HFF-Myc (cell line): ENCODE measurements around the gene CRB2.

ENCODE experiments used
- DNase-seq: peaks from one replicate; pipeline ENCODE4 v3.0.0-alpha.2; 2011; ENCODE audit warnings: low read depth; ENCODE audit errors: extremely low read depth
- H3K4me3 ChIP-seq: replicated peaks from 2 replicates; pipeline ENCODE4 v1.5.1; 2011; ENCODE audit warnings: low read depth, mild to moderate bottlenecking, control low read depth, low read length
- TF ChIP-seq, protein P1 (sequence below): IDR thresholded peaks from 2 replicates; pipeline ENCODE4 v1.5.1; 2012; ENCODE audit warnings: mild to moderate bottlenecking, low read depth, low read length, control low read depth; ENCODE audit errors: missing control alignments

Gene CRB2

DNA sequence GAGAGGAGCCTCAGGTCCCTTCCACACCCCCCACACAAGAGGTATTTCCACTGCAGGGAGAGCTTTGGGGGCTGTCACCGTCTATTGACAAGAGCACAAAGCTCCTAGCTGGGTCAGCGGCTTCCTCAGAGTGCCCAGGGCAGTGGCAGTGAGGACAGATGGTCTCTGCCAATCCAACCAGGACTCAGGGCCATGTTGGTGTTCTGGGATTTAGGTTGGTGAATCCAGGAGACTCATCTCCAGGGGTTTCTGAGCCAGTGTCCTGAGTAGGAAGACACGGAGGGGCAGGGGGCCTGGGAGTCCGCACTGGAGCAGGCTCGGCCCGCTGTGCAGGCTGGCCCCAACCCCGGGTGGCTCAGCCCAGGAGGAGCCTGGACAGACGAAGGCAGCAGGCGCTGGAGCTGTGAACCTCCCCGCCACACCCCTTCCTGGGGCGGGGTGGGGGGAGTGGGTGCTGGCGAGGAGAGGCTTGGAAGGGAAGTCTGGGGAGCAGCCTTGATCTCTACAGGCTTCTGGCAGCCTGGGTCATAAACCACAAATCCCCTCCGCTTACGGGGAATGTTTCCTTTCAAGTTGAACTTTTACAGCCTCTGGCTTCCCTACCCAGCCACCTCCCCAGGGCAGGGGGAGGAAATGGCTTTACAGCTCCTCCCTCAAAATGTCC, 19.6 kb downstream of the CRB2 start:
- no peak overlapping the region for H3K4me3 ChIP-seq
- TF ChIP-seq, protein P1, sequence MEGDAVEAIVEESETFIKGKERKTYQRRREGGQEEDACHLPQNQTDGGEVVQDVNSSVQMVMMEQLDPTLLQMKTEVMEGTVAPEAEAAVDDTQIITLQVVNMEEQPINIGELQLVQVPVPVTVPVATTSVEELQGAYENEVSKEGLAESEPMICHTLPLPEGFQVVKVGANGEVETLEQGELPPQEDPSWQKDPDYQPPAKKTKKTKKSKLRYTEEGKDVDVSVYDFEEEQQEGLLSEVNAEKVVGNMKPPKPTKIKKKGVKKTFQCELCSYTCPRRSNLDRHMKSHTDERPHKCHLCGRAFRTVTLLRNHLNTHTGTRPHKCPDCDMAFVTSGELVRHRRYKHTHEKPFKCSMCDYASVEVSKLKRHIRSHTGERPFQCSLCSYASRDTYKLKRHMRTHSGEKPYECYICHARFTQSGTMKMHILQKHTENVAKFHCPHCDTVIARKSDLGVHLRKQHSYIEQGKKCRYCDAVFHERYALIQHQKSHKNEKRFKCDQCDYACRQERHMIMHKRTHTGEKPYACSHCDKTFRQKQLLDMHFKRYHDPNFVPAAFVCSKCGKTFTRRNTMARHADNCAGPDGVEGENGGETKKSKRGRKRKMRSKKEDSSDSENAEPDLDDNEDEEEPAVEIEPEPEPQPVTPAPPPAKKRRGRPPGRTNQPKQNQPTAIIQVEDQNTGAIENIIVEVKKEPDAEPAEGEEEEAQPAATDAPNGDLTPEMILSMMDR: no peak
- DNase-seq: no peak

DNA sequence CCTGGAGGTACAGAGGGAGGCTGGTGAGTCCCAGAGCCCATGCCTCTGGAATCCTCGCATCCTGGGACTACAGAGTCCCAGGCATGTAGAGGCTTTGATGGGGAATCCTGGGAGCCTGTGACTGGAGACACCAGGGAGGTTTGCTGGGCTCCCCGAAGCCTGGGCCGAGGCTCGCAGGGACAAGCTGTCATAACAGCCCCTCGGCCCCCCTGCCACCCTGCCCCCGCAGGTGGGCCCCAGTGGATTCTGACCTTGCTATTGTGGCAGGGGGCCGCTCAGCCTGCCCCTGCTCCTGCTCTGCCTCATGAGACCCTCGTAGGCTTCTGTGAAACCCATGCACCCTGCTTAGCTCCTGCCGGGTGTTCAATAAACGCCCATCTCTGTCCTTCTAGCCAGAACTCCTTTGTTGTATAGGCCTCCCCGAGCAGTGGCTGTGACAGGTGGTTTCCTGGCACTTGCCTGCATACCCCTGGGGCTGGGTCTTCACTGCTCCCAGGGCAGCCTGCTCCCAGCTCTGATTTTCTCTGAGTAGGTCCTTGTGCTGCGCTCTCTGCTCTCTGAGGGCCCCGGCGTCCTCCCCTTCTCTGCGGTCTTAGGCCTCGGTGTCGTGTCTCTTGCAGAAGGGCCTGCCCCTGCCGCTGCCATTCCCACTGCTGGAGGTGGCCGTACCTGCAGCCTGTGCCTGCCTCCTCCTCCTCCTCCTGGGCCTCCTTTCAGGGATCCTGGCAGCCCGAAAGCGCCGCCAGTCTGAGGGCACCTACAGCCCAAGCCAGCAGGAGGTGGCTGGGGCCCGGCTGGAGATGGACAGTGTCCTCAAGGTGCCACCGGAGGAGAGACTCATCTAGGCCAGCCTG, 20.4 kb downstream of the CRB2 start:
- DNase-seq: no peak
- no peak overlapping the region for H3K4me3 ChIP-seq
- TF ChIP-seq, protein P1: no peak

DNA sequence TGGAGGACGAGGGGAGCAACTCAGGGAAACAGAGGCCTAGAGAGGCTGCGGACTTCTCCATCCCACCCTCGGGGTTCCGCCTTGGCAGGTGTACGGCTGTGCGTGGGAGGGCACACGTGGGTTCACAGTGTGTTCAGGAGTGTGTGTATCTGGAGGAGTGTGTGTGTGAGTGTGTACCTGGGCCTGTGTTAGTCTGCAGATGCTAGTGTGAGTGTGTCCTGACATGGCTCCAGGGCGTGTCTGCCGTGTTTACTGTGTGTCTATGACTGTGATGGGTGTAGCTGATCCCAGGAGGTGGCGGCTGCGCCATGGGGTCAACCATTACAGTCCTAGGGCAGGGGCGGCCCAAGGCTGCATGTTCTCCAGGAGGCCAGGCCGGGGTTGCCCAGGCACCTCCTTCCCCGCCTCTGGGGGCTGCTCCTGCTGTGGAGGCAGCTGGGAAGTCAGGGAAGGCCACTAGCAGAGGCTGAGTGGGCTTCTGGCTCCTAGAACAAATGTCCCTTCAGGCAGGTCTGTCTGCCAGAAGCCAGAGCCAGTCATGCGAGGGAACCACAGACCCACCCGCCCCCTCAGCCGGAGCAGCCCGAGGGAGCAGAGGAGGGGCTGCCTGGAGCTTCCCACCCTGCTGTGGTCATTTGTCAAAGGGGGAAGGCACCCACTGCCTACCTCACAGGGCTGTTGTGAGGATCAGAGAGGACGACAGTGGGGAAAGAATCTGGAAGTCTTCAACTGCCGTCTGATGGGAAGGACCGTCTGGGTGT, 21.4 kb downstream of the CRB2 start:
- TF ChIP-seq, protein P1: no peak
- no peak for DNase-seq
- no peak overlapping the region for H3K4me3 ChIP-seq

DNA sequence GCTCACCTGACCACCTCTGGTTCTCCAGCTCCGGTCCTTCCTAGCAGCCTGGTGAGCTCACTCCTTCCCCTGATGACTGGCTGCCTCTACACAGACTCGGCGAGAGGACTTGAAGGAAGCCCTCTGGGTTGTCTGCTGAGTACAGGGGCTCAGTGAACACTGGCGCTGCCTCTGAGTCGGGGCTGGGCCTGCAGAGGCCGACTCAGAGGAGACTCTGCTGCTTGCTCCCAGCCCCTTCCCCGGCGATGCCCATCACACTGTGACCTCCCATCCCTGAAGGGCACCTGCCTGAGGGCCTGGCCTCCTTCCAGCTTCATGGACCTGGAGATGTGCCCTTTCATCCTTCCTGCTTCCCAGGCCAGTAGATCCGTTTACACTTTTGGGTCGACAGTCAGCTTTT, 22.0 kb downstream of the CRB2 start:
- no peak for DNase-seq
- TF ChIP-seq, protein P1: no peak

DNA sequence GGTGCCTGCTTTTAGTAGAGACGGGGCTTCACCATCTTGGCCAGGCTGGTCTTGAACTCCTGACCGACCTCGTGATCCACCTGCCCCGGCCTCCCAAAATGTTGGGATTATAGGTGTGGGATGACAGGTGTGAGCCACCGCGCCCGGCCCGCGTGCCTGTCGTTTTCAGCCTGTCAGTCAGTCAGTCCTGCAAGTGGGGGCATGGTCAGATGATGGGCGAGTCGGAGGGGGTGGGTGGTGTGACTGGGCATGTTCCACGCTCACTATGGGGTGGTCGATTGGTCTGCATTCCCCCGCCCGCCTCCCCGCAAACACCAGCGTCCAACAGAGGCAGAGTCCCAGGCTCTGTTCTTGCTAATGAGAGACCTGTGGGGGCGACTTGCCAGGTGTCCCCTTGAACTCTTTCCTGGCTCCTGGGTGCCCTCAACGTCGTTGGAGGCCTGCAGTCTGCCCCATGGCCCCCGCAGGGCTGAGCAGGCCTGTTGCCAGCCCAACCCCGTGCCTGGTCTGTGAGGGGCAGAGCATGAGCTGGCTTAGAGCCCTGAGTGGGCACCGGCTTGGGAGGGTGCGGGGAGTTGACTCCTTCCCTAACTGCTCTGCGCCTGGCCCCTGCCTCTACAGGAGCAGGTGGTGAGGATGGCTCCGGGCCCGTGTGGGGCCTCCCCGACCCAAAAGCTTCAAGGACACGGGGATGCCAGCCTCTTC, 23.1 kb downstream of the CRB2 start:
- DNase-seq: no peak
- H3K4me3 ChIP-seq: no peak overlapping the region
- TF ChIP-seq, protein P1: no peak

More for the DNA sequence above, 22.0 kb downstream of the CRB2 start:
- no peak overlapping the region for H3K4me3 ChIP-seq
